Vagina (tissue), 2 donors: Measurements from ENCODE around the gene ZNF160. TPM values are rescaled to one million over a fixed set of nuclear protein-coding genes. Genes with fewer than 3 reads are reported as not detected.

Experiments used
- DNase-seq, 2 donors: peaks; one replicate each; pipeline ENCODE4 v3.0.0-alpha.2; 2017; ENCODE audit errors: extremely low spot score in 2 of 2
- H3K27ac ChIP-seq: fragments of 200-600 bp; sonication (generic); one replicate; pipeline ENCODE4 v1.5.1; 2019
- H3K27me3 ChIP-seq: fragments of 200-600 bp; sonication (generic); one replicate; pipeline ENCODE4 v1.5.1; 2019
- H3K36me3 ChIP-seq, 2 donors: fragments of 200-600 bp; sonication (generic); one replicate each; pipeline ENCODE4 v1.5.1; 2017 to 2019
- H3K4me1 ChIP-seq: fragments of 200-600 bp; sonication (generic); one replicate; pipeline ENCODE4 v1.5.1; 2019
- H3K4me3 ChIP-seq, 2 donors: fragments of 200-600 bp; sonication (generic); 1 replicate in 1 of 2; 2 replicates in 1 of 2; pipeline ENCODE4 v1.5.1; 2016 to 2019
- H3K9me3 ChIP-seq: fragments of 200-600 bp; sonication (generic); one replicate; pipeline ENCODE4 v1.5.1; 2019
- CTCF ChIP-seq, 3 experiments: fragments of 450-650 bp in 2 of 3; fragments of 200-600 bp in 1 of 3; sonication (generic) in 1 of 3; IDR thresholded peaks; one replicate each; pipeline ENCODE4 v1.5.1; 2017 to 2019; ENCODE audit warnings: antibody characterized with exemption in 3 of 3, mild to moderate bottlenecking in 2 of 3, moderate library complexity in 2 of 3
- POLR2A ChIP-seq, 2 donors: fragments of 450-650 bp; IDR thresholded peaks; one replicate each; pipeline ENCODE4 v1.6.1; 2017; ENCODE audit warnings: antibody characterized with exemption in 2 of 2, mild to moderate bottlenecking in 2 of 2, moderate library complexity in 2 of 2
- POLR2AphosphoS5 ChIP-seq, 2 donors: sonication (generic); formaldehyde crosslinking; IDR thresholded peaks; one replicate each; pipeline ENCODE4 v1.9.0; 2017; ENCODE audit warnings: antibody characterized with exemption in 2 of 2, mild to moderate bottlenecking in 2 of 2, low read depth in 1 of 2; ENCODE audit not compliant: insufficient read depth in 1 of 2
- intact Hi-C: fragments of 100-400 bp; cut with DNase I; formaldehyde crosslinking; loops from one replicate; pipeline ENCODE4 v1.15.1; 2023
- total RNA-seq: library from RNA; depleted of rRNA; stranded (reverse); fragments of >200 nt; gene quantifications from one replicate; pipeline ENCODE4 v1.2.3, GENCODE V29; 2016

ZNF160 gene
- total RNA-seq, result 41.7 TPM

GRCh38 chr19:53103234-53104203 is at the start of gene ZNF160:
Gene ZNF160 (minus strand): TSS chr19:53103422. CDS start chr19:53086276, 17,146 bp downstream.
- Histone ChIP-seq H3K27ac (peak within 1 kb of the TSS; percentile 65), H3K36me3 (peaks cover 0 to 8% of the 10 kb centered on the region in 2 donors), H3K4me3 (peak within 1 kb of the TSS; percentile 55 to 70), H3K27me3 (no peaks in the 10 kb centered on the region), H3K4me1 (peaks cover 21% of the 10 kb centered on the region), H3K9me3 (no peaks in the 10 kb centered on the region)
- peak in 1 of 2 donors; percentile 96 for DNase-seq
- intact Hi-C loops, result loop anchor here (2.0 to 5.0 kb wide), 2 partner anchors 161 to 961 kb away; no protein-coding TSS in a partner anchor
- TF ChIP-seq CTCF (IDR thresholded peaks at IDR 0.05) (no peak), POLR2A (IDR thresholded peaks at IDR 0.05) (peak in 1 of 2 donors; percentile 87), POLR2AphosphoS5 (IDR thresholded peaks at IDR 0.05; ENCODE audit: insufficient read depth in 1 of 2, low read depth in 1 of 2) (peak; percentile 85 to 92)

- Histone ChIP-seq H3K9me3 (peaks cover 65% of the 10 kb centered on the region), H3K36me3 (peaks cover 4 to 89% of the 10 kb centered on the region in 2 donors), H3K4me1 (no peaks in the 10 kb centered on the region), H3K27ac (no peak overlapping the region), H3K4me3 (no peak overlapping the region), H3K27me3 (no peaks in the 10 kb centered on the region)
- TF ChIP-seq POLR2A (IDR thresholded peaks at IDR 0.05) (no peak), POLR2AphosphoS5 (IDR thresholded peaks at IDR 0.05; ENCODE audit: insufficient read depth in 1 of 2, low read depth in 1 of 2) (no peak), CTCF (IDR thresholded peaks at IDR 0.05) (no peak)
- DNase-seq, result no peak
- intact Hi-C loops, result no loop called here
Measured at GRCh38 chr19:53147645-53148044, 44.4 kb upstream of the ZNF160 start.

- no peak for DNase-seq
- Histone ChIP-seq H3K9me3 (peaks cover 57% of the 10 kb centered on the region), H3K27me3 (no peaks in the 10 kb centered on the region), H3K4me3 (no peak overlapping the region), H3K27ac (no peak overlapping the region), H3K36me3 (peaks cover 7 to 41% of the 10 kb centered on the region in 2 donors), H3K4me1 (no peaks in the 10 kb centered on the region)
- TF ChIP-seq CTCF (IDR thresholded peaks at IDR 0.05) (no peak), POLR2A (IDR thresholded peaks at IDR 0.05) (no peak), POLR2AphosphoS5 (IDR thresholded peaks at IDR 0.05; ENCODE audit: insufficient read depth in 1 of 2, low read depth in 1 of 2) (no peak)
- intact Hi-C loops, result no loop called here
Measured at GRCh38 chr19:53140351-53140750, 37.1 kb upstream of the ZNF160 start.

GRCh38 chr19:53136432-53136831 is 33.2 kb upstream of the ZNF160 start:
- Histone ChIP-seq H3K36me3 (peaks cover 0 to 7% of the 10 kb centered on the region in 2 donors), H3K4me3 (no peak overlapping the region), H3K27me3 (no peaks in the 10 kb centered on the region), H3K9me3 (peaks cover 24% of the 10 kb centered on the region), H3K27ac (no peak overlapping the region), H3K4me1 (peaks cover 15% of the 10 kb centered on the region)
- TF ChIP-seq CTCF (IDR thresholded peaks at IDR 0.05) (no peak), POLR2A (IDR thresholded peaks at IDR 0.05) (no peak), POLR2AphosphoS5 (IDR thresholded peaks at IDR 0.05; ENCODE audit: insufficient read depth in 1 of 2, low read depth in 1 of 2) (no peak)
- intact Hi-C loops, result no loop called here
- DNase-seq, result no peak
